Body of pancreas (tissue), 4 donors: ENCODE results near the gene PGM1.

Source experiments
- CTCF ChIP-seq, 7 experiments: fragments of 450-650 bp in 4 of 7; fragments of 200-600 bp in 3 of 7; sonication (generic) in 3 of 7; IDR thresholded peaks; one replicate each; pipeline ENCODE4 v1.5.1; 2016 to 2019; ENCODE audit warnings: antibody characterized with exemption in 7 of 7
- POLR2A ChIP-seq, 3 donors: fragments of 450-650 bp; IDR thresholded peaks; one replicate each; pipeline ENCODE4 v1.6.1; 2016; ENCODE audit warnings: antibody characterized with exemption in 3 of 3, mild to moderate bottlenecking in 2 of 3

GRCh38 chr1:63679589-63679988 is 86.4 kb downstream of the PGM1 start:
- TF ChIP-seq CTCF (IDR thresholded peaks at IDR 0.05), result no peak
- TF ChIP-seq POLR2A (IDR thresholded peaks at IDR 0.05), result no peak
